DOHH2 (cell line): ENCODE measurements around the gene UBA7.
A peak's percentile ranks its signal among the peaks of the same experiment; 100 is the strongest.
"Not testable (repeated sequence)": the region's sequence is repeated elsewhere in the genome, so short reads cannot be mapped to it uniquely, and the experiment has no call there.

ENCODE experiments used
- H3F3A ChIP-seq: fragments of 200-600 bp; sonication (generic), shearing (Covaris generic); 2 replicates; pipeline ENCODE4 v1.6.0; 2016; ENCODE audit warnings: antibody characterized with exemption, mild to moderate bottlenecking; ENCODE audit not compliant: control insufficient read depth, insufficient read depth
- H3K27ac ChIP-seq: fragments of 200-600 bp; sonication (generic); 2 replicates; pipeline ENCODE4 v1.5.1; 2014; ENCODE audit warnings: low read depth, mild to moderate bottlenecking, low read length, moderate library complexity
- H3K27me3 ChIP-seq: fragments of 200-600 bp; sonication (generic); 2 replicates; pipeline ENCODE4 v1.6.1; 2014; ENCODE audit warnings: mild to moderate bottlenecking, low read length, mixed read lengths; ENCODE audit not compliant: control insufficient read depth
- H3K36me3 ChIP-seq: fragments of 200-600 bp; sonication (generic); 2 replicates; pipeline ENCODE4 v1.6.1; 2014; ENCODE audit warnings: mild to moderate bottlenecking, low read length, moderate library complexity, mixed read lengths; ENCODE audit not compliant: control insufficient read depth
- H3K4me1 ChIP-seq: fragments of 200-600 bp; sonication (generic); 2 replicates; pipeline ENCODE4 v1.6.1; 2014; ENCODE audit warnings: mild to moderate bottlenecking, low read length, mixed read lengths; ENCODE audit not compliant: control insufficient read depth
- H3K4me2 ChIP-seq: fragments of 200-600 bp; sonication (generic); 2 replicates; pipeline ENCODE4 v1.6.0; 2014; ENCODE audit warnings: mild to moderate bottlenecking, low read length, moderate library complexity
- H3K4me3 ChIP-seq: fragments of 200-600 bp; sonication (generic); 2 replicates; pipeline ENCODE4 v1.5.1; 2014; ENCODE audit warnings: mild to moderate bottlenecking, low read length, mixed read lengths
- H3K79me2 ChIP-seq: fragments of 200-600 bp; sonication (generic); 2 replicates; pipeline ENCODE4 v1.6.1; 2014; ENCODE audit warnings: mild to moderate bottlenecking, low read length, mixed read lengths; ENCODE audit not compliant: control insufficient read depth
- H3K9me2 ChIP-seq: fragments of 200-600 bp; sonication (generic); replicated peaks from 2 replicates; pipeline ENCODE4 v1.6.1; 2014; ENCODE audit warnings: mild to moderate bottlenecking, low read length, mixed read lengths; ENCODE audit not compliant: control insufficient read depth
- H3K9me3 ChIP-seq: fragments of 200-600 bp; sonication (generic); 2 replicates; pipeline ENCODE4 v1.6.1; 2014; ENCODE audit warnings: antibody characterized with exemption, low read length, mixed read lengths; ENCODE audit not compliant: control insufficient read depth, insufficient read depth
- H4K20me1 ChIP-seq: fragments of 200-600 bp; sonication (generic); 2 replicates; pipeline ENCODE4 v1.6.0; 2014; ENCODE audit warnings: low read depth, mild to moderate bottlenecking, antibody characterized with exemption, low read length, moderate library complexity; ENCODE audit not compliant: control insufficient read depth, insufficient read depth
- CTCF ChIP-seq: fragments of 200-600 bp; sonication (generic); IDR thresholded peaks from one replicate; pipeline ENCODE4 v1.5.1; 2014; ENCODE audit warnings: antibody characterized with exemption, mild to moderate bottlenecking, low read depth, low read length; ENCODE audit not compliant: poor library complexity, severe bottlenecking
- EZH2phosphoT487 ChIP-seq: fragments of 200-600 bp; sonication (generic); IDR thresholded peaks from 2 replicates; pipeline ENCODE4 v1.6.1; 2017; ENCODE audit warnings: borderline replicate concordance, mild to moderate bottlenecking, antibody characterized with exemption, low read length, moderate library complexity, mixed read lengths

Gene UBA7

GRCh38 chr3:49826016-49826415 lies 12.3 kb upstream of the UBA7 start:
- no peak overlapping the region for H3K4me3 ChIP-seq
- no peak for TF ChIP-seq CTCF
- no peak for TF ChIP-seq EZH2phosphoT487
- peaks cover 8% of the 10 kb centered on the region for H3K4me1 ChIP-seq
- no peaks in the 10 kb centered on the region for H3K27me3 ChIP-seq
- H3K4me2 ChIP-seq: no peak overlapping the region
- H3K27ac ChIP-seq: no peak overlapping the region
- H3K36me3 ChIP-seq: peaks cover 35% of the 10 kb centered on the region
- no peaks in the 10 kb centered on the region for H3K9me2 ChIP-seq
- no peaks in the 10 kb centered on the region for H4K20me1 ChIP-seq
- H3F3A ChIP-seq: 0 out of 2 replicates have a peak, but pooled peaks cover 3% of the 10 kb centered on the region
- no peaks in the 10 kb centered on the region for H3K9me3 ChIP-seq
- no peaks in the 10 kb centered on the region for H3K79me2 ChIP-seq

- H3K79me2 ChIP-seq, H3K27me3 ChIP-seq, H3K27ac ChIP-seq, H3K4me2 ChIP-seq, H3K9me2 ChIP-seq, H3K4me1 ChIP-seq, H3F3A ChIP-seq, H3K9me3 ChIP-seq, H4K20me1 ChIP-seq, H3K4me3 ChIP-seq, H3K36me3 ChIP-seq: not testable (repeated sequence)
Measured at GRCh38 chr3:49823131-49823530, 9.4 kb upstream of the UBA7 start.

DNA sequence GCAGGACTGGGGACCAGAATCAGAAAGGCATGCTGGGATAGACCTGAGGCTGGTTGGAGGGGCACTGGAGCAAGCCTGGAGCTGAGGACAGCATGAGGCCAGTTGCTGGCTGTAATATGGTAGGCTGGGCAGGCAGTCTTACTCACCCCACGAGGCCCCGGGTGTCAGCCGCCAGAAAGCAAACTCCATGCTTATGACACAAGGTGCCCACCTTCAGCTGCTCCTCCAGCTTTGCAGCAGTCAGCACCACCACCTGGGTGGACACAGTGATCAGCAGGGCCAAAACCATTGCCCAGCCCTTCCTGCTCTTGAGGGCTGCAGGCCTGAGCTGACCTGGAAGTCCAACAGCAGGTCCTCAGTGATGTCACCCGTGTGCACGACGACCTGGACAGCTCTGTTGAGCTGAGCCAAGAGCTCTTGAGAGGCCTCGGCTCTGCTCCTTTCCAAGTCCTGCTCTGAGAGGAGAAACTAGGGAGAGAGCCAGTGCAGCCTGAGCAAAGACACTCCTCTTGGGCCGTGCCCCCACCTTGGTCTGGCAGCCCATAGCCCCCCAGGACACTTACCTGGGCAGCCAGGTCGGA lies 747 bp downstream of the UBA7 start:
- TF ChIP-seq CTCF (no peak), EZH2phosphoT487 (no peak)
- no peaks in the 10 kb centered on the region for H3F3A ChIP-seq
- H3K27me3 ChIP-seq: no peaks in the 10 kb centered on the region
- no peaks in the 10 kb centered on the region for H4K20me1 ChIP-seq
- H3K36me3 ChIP-seq: no peaks in the 10 kb centered on the region
- peaks cover 48% of the 10 kb centered on the region for H3K4me1 ChIP-seq
- no peaks in the 10 kb centered on the region for H3K9me3 ChIP-seq
- H3K27ac ChIP-seq: no peak overlapping the region
- H3K4me2 ChIP-seq: peak overlapping the region; percentile 70
- peak overlapping the region; percentile 56 for H3K4me3 ChIP-seq
- no peaks in the 10 kb centered on the region for H3K79me2 ChIP-seq
- no peaks in the 10 kb centered on the region for H3K9me2 ChIP-seq

GRCh38 chr3:49807431-49808114 lies 6.2 kb downstream of the UBA7 start:
- Histone ChIP-seq H3K4me1 (peaks cover 61% of the 10 kb centered on the region), H3K36me3 (peaks cover 22% of the 10 kb centered on the region), H3K4me3 (peak overlapping the region; percentile 90), H3K9me3 (no peaks in the 10 kb centered on the region), H4K20me1 (no peaks in the 10 kb centered on the region), H3K27ac (peak overlapping the region; percentile 98), H3K27me3 (no peaks in the 10 kb centered on the region), H3K4me2 (peak overlapping the region; percentile 99), H3F3A (peaks cover 22% of the 10 kb centered on the region), H3K79me2 (peaks cover 19% of the 10 kb centered on the region), H3K9me2 (no peaks in the 10 kb centered on the region)
- TF ChIP-seq CTCF (no peak), EZH2phosphoT487 (no peak)
